GM12801 (cell line): ENCODE results near the gene ISCU.

Experiments
- TF ChIP-seq, protein P1 (sequence below): IDR thresholded peaks from one replicate; pipeline ENCODE4 v1.5.1; 2011; ENCODE audit warnings: control low read depth; ENCODE audit not compliant: insufficient read length; ENCODE audit errors: extremely low read depth

ISCU gene

DNA sequence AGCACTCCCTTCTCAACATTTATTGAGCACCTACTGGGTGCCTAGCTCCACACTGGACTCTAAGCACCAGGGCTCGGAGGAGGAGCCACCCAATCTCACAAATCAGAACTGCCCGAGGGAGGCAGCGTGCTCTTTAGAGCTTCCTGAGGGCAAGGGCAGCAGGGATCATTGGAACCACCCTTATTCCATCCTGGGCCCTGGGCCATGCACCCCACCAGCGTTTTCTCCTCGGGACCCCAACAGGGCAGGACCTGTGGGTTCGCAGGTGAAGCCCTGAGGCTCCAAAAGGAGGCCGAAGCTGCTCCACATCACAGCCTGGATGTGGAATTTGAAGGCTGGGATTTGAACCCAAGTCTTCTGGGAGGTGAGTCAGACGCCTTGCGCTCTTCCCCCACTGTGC is 20.1 kb downstream of the ISCU start:
- TF ChIP-seq, protein P1, sequence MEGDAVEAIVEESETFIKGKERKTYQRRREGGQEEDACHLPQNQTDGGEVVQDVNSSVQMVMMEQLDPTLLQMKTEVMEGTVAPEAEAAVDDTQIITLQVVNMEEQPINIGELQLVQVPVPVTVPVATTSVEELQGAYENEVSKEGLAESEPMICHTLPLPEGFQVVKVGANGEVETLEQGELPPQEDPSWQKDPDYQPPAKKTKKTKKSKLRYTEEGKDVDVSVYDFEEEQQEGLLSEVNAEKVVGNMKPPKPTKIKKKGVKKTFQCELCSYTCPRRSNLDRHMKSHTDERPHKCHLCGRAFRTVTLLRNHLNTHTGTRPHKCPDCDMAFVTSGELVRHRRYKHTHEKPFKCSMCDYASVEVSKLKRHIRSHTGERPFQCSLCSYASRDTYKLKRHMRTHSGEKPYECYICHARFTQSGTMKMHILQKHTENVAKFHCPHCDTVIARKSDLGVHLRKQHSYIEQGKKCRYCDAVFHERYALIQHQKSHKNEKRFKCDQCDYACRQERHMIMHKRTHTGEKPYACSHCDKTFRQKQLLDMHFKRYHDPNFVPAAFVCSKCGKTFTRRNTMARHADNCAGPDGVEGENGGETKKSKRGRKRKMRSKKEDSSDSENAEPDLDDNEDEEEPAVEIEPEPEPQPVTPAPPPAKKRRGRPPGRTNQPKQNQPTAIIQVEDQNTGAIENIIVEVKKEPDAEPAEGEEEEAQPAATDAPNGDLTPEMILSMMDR = no peak

DNA sequence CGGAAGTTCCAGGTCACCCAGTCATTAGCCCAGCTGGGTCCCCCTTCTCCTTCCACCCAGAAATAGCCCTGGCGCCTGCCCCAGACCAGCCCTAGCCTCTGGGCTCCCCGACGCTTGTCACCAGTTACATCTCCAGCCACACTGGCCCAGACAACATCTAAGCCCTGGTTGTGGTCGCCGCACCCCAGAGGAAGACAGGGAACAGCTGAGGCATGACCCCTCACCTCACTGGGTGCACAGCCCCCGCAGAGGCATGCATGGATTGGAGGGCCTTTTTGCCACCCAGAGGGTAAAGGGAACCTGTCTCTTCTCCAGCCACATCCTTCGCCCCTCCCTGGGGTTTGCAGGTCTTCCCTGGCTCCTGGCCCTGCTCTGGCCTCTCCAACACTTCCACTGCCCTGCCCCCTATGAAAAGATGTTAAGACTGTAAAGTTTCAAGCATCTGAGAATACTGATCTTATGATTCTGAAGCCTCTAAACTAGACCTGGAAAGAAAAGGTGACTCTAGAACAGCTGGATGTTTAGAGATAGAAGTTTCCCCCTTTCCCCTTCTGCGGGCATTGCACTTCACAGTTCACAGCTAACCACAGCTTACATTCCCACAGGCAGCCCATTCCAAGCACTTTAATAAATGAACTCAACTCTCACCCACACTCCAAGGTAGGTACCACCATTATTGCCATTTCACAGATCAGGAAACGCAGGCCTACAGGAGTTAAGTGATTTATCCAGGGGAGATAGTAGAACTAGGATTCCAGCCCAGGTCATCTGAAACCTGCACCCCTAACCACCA is 20.8 kb downstream of the ISCU start:
- TF ChIP-seq, protein P1 = no peak

DNA sequence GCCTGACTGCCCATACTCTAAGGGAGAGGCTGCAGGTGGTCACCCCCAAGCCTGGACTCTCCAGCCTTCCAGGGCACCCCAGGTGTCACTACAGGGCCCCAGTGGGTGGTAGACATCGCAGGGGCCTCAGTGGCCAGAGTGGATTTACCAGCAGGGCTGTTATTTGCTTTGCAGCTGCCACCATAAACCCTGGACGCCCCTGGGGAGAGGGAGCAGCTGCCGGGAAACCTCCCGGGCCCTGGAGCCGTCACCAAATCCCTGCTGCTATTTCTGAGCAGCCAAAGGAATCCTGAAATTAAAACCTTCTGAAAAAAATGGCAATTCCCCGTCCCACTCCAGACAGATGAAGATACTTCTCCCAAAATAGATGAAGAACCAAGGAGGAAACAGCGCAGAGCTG is 21.6 kb downstream of the ISCU start:
- TF ChIP-seq, protein P1 = no peak

DNA sequence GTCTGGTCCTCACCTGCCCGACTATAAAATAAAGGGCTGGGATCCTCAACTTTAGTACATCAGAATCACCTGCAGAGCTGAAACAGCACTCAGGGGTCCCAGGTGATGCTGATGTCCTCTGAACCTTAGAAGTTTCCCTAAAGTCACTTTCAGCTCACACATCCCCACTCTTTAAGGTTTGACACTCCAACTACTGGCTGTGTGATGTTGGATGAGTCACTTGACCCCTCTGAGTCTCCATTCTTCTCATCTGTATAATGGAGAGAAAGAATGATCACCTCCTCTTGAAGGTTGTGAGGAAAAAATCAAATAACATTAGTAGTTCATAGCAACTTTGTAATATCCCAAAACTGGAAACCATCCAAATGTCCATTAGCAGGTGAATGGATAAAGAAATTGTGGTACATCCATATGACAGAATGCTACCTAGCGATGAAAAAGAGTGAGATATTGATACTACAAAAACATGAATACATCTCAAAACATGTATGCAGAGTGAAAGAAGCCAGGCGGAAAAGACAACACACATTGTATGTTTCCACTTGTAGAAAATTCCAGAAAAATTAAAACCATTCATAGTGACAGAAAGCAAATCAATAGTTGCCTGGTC is 22.2 kb downstream of the ISCU start:
- TF ChIP-seq, protein P1 = no peak

DNA sequence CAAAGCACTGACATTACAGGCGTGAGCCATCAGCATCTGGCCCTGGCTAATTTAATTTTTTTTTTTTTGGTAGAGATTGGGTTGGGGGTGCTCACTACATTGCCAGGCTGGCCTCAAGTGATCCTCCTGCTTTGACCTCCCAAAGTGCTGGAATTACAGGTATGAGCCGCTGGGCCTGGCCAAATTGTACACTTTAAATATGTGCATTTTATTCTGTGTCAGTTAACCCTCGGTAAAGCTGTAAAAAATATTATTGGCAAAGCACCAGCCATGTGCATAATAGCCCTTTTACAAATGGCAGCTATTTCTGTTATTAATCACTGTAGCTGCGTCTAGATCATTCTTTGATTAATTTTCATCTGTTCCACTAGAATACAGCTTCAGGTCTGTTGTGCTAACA is 23.5 kb downstream of the ISCU start:
- TF ChIP-seq, protein P1 = no peak

DNA sequence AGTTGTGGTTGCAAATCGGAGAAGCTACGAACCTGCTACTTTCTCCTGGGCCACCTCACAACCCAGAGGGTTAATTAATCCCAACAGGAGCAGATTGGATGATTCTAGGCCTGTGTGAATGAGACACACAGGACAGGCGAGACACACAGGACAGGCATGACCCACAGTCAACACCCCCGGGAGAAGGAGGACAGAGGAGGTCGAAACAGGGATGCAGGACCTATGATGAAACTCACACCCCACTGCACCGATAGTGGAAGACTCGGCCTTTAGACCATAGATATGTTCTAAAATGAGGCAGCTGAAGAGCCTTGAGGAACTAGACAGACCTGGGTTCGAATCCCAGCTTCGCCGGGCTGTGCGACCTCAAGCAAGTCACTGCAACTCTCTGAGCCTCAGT is 23.9 kb downstream of the ISCU start:
- TF ChIP-seq, protein P1 = no peak

DNA sequence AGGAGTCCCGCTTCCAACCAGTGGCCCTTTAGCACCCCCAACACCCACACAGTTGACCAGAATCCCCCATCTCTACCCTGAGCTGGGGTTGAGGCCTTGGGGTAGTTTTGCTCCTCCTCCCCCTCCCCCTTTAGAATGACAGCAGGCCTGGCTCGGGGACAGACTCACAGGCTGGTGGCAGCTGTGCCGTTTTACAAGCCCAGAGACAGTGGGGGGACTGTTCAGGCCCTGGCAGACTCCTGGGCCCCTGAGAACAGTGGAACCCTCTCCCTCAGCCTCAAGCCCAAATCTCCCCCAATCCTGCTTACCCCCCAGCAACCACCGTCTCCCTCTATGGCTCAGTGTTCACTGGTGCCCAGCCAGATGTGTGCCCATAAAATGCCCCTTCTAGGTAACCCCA is 25.4 kb downstream of the ISCU start:
- TF ChIP-seq, protein P1 = no peak
